Transverse colon (tissue), 4 donors: Measurements from ENCODE around the gene CDH12.
"Not testable (repeated sequence)": the region's sequence is repeated elsewhere in the genome, so short reads cannot be mapped to it uniquely, and the experiment has no call there.

Experiments
- POLR2A ChIP-seq: fragments of 450-650 bp; IDR thresholded peaks from one replicate; pipeline ENCODE4 v1.6.1; 2016; ENCODE audit warnings: antibody characterized with exemption, mild to moderate bottlenecking, moderate library complexity
- POLR2AphosphoS5 ChIP-seq, 3 donors: sonication (generic); formaldehyde crosslinking; IDR thresholded peaks; one replicate each; pipeline ENCODE4 v1.6.1; 2016; ENCODE audit warnings: antibody characterized with exemption in 3 of 3
- TF ChIP-seq, protein P1 (sequence below), 5 experiments: fragments of 200-600 bp in 3 of 5; fragments of 450-650 bp in 2 of 5; sonication (generic) in 3 of 5; IDR thresholded peaks; 1 replicate in 2 of 5; 2 replicates in 3 of 5; pipeline ENCODE4 v1.5.1; 2016 to 2017; ENCODE audit warnings: antibody characterized with exemption in 5 of 5, inconsistent platforms in 3 of 5, mild to moderate bottlenecking in 2 of 5, moderate library complexity in 1 of 5

DNA sequence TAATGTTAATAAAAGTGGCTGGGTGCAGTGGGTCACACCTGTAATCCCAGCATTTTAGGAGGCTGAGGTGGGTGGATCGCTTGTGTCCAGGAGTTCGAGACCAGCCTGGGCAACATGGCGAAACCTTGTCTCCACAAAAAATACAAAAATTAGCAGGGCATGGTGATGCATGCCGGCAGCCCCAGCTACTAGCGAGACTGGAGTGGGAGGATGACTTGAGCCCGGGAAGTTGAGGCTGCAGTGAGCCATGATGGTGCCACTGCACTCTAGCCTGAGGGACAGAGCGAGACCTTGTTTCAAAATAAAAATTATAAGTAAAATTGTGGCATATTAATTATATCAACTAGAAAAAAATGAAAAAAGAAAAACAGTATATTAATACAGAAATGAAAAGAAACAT is 336.6 kb downstream of the CDH12 start:
- TF ChIP-seq, protein P1, sequence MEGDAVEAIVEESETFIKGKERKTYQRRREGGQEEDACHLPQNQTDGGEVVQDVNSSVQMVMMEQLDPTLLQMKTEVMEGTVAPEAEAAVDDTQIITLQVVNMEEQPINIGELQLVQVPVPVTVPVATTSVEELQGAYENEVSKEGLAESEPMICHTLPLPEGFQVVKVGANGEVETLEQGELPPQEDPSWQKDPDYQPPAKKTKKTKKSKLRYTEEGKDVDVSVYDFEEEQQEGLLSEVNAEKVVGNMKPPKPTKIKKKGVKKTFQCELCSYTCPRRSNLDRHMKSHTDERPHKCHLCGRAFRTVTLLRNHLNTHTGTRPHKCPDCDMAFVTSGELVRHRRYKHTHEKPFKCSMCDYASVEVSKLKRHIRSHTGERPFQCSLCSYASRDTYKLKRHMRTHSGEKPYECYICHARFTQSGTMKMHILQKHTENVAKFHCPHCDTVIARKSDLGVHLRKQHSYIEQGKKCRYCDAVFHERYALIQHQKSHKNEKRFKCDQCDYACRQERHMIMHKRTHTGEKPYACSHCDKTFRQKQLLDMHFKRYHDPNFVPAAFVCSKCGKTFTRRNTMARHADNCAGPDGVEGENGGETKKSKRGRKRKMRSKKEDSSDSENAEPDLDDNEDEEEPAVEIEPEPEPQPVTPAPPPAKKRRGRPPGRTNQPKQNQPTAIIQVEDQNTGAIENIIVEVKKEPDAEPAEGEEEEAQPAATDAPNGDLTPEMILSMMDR (IDR thresholded peaks at IDR 0.05): not testable (repeated sequence)
- not testable (repeated sequence) for TF ChIP-seq POLR2AphosphoS5 (IDR thresholded peaks at IDR 0.05); POLR2A
